Calu3 (cell line): ENCODE measurements around the gene TICAM1. TPM values are rescaled to one million over a fixed set of nuclear protein-coding genes. Genes with fewer than 3 reads are reported as not detected.

Source experiments
- BruUV-seq: library from RNA; stranded (reverse); fragments of 400-500 nt; replicated peaks from 2 replicates; lab custom pipeline; 2021; lab: Mats Ljungman, UMichigan
- CTCF ChIA-PET: fragments of 300-600 bp; sonication (Branson Sonifier 250); formaldehyde crosslinking; loops from one replicate; lab custom pipeline; 2022; ENCODE audit warnings: antibody characterized with exemption; lab: Charles Lee
- DNase-seq: peaks from one replicate; pipeline ENCODE4 v3.0.0; 2022
- H3K27ac Mint-ChIP-seq: one replicate; pipeline ENCODE4 v1.8.0; 2022; ENCODE audit warnings: mixed read lengths; ENCODE audit not compliant: unreplicated experiment
- H3K27me3 Mint-ChIP-seq: one replicate; pipeline ENCODE4 v1.8.0; 2022; ENCODE audit warnings: mixed read lengths; ENCODE audit not compliant: unreplicated experiment
- H3K36me3 Mint-ChIP-seq: one replicate; pipeline ENCODE4 v1.8.0; 2022; ENCODE audit warnings: mild to moderate bottlenecking, moderate library complexity, mixed read lengths; ENCODE audit not compliant: insufficient read depth, unreplicated experiment
- H3K4me1 Mint-ChIP-seq: one replicate; pipeline ENCODE4 v1.8.0; 2022; ENCODE audit warnings: mild to moderate bottlenecking, low read depth, mixed read lengths; ENCODE audit not compliant: unreplicated experiment
- H3K4me3 Mint-ChIP-seq: one replicate; pipeline ENCODE4 v1.8.0; 2022; ENCODE audit warnings: mild to moderate bottlenecking, low read depth, moderate library complexity, mixed read lengths; ENCODE audit not compliant: unreplicated experiment
- H3K9me3 Mint-ChIP-seq: one replicate; pipeline ENCODE4 v1.8.0; 2022; ENCODE audit warnings: low read depth, mixed read lengths; ENCODE audit not compliant: unreplicated experiment
- intact Hi-C: fragments of 100-400 bp; cut with micrococcal nuclease; formaldehyde crosslinking; loops from one replicate; pipeline ENCODE4 v1.10.0; 2022; ENCODE audit not compliant: unreplicated experiment
- total RNA-seq: library from RNA; stranded (reverse); gene quantifications from 2 replicates; pipeline ENCODE4 v1.2.3, GENCODE V29; 2022
- TF ChIP-seq, protein P1 (sequence below): fragments of 200-600 bp; IDR thresholded peaks from one replicate; pipeline ENCODE4 v1.8.0; 2022; ENCODE audit warnings: antibody characterized with exemption; ENCODE audit not compliant: unreplicated experiment

Gene TICAM1
- total RNA-seq, 1 experiment from 2014 or later: 13.5 TPM

DNA sequence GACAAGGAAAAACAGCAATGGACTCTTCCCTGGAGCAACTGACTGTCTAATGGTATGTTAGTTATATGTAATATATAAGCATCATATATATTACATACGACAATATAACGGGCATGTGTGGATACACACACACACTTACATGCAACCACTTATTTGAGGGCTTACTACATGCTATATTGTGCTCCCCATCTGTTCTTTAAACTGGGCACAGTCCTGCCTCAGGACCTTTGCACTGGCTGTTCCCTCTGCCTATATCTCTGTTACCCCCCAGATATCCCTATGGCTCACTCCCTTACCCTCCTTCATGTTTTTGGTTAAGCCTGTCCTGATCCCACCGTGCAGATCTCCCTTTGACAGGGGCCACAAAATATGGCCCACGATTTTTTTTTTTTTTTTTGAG is 10.2 kb downstream of the TICAM1 start:
- CTCF ChIA-PET: no interaction called here
- TF ChIP-seq, protein P1, sequence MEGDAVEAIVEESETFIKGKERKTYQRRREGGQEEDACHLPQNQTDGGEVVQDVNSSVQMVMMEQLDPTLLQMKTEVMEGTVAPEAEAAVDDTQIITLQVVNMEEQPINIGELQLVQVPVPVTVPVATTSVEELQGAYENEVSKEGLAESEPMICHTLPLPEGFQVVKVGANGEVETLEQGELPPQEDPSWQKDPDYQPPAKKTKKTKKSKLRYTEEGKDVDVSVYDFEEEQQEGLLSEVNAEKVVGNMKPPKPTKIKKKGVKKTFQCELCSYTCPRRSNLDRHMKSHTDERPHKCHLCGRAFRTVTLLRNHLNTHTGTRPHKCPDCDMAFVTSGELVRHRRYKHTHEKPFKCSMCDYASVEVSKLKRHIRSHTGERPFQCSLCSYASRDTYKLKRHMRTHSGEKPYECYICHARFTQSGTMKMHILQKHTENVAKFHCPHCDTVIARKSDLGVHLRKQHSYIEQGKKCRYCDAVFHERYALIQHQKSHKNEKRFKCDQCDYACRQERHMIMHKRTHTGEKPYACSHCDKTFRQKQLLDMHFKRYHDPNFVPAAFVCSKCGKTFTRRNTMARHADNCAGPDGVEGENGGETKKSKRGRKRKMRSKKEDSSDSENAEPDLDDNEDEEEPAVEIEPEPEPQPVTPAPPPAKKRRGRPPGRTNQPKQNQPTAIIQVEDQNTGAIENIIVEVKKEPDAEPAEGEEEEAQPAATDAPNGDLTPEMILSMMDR: no peak
- Mint-ChIP-seq H3K36me3 (peaks cover 22% of the 10 kb centered on the region), H3K27ac (no peak overlapping the region), H3K4me3 (no peak overlapping the region), H3K9me3 (no peaks in the 10 kb centered on the region), H3K27me3 (no peaks in the 10 kb centered on the region), H3K4me1 (no peaks in the 10 kb centered on the region)
- intact Hi-C loops: no loop called here
- BruUV-seq: no TSS peak
- DNase-seq: no peak

GRCh38 chr19:4817467-4818277 is 13.8 kb downstream of the TICAM1 start:
- Mint-ChIP-seq H3K36me3 (peaks cover 38% of the 10 kb centered on the region), H3K9me3 (no peaks in the 10 kb centered on the region), H3K4me1 (peaks cover 16% of the 10 kb centered on the region), H3K27me3 (no peaks in the 10 kb centered on the region), H3K27ac (no peak overlapping the region), H3K4me3 (no peak overlapping the region)
- CTCF ChIA-PET: no interaction called here
- TF ChIP-seq, protein P1: no peak
- TSS peak; percentile 25 for BruUV-seq
- intact Hi-C loops: no loop called here
- DNase-seq: no peak

DNA sequence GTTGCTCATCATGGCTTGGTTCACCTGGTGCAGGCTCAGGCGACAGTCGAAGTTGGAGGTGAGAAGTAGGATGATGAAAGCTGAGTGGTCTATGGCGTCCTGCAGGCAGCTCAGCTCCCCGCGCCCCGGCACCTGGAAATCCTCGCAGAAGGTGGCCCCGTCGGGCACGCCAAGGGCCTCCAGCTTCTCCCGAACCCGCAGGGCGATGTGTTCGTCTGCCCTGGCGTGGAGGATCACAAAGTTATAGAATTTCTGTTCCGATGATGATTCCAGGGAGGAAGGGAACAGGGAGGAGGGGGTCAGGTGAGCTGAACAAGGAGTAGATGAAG is 14.6 kb downstream of the TICAM1 start:
- peaks cover 41% of the 10 kb centered on the region for H3K36me3 Mint-ChIP-seq
- CTCF ChIA-PET: no interaction called here
- intact Hi-C loops: no loop called here
- H3K27me3 Mint-ChIP-seq: no peaks in the 10 kb centered on the region
- H3K9me3 Mint-ChIP-seq: no peaks in the 10 kb centered on the region
- no TSS peak for BruUV-seq
- DNase-seq: no peak
- H3K4me1 Mint-ChIP-seq: peaks cover 21% of the 10 kb centered on the region
- no peak overlapping the region for H3K4me3 Mint-ChIP-seq
- no peak overlapping the region for H3K27ac Mint-ChIP-seq
- TF ChIP-seq, protein P1: no peak

- H3K27me3 Mint-ChIP-seq: no peaks in the 10 kb centered on the region
- H3K36me3 Mint-ChIP-seq: peaks cover 41% of the 10 kb centered on the region
- H3K4me1 Mint-ChIP-seq: peaks cover 24% of the 10 kb centered on the region
- no peak overlapping the region for H3K4me3 Mint-ChIP-seq
- BruUV-seq: no TSS peak
- H3K9me3 Mint-ChIP-seq: no peaks in the 10 kb centered on the region
- CTCF ChIA-PET: no interaction called here
- intact Hi-C loops: no loop called here
- TF ChIP-seq, protein P1: no peak
- no peak for DNase-seq
- no peak overlapping the region for H3K27ac Mint-ChIP-seq
Observed at GRCh38 chr19:4816202-4816949, 15.1 kb downstream of the TICAM1 start.
